ENCODE measurements around the gene ZNF536. TPM values are rescaled to one million over a fixed set of nuclear protein-coding genes. Genes with fewer than 3 reads are reported as not detected.

ZNF536 gene
- total and polyA plus RNA-seq, 9 of the 15 experiments (the other 6 are each of a cell fraction or from before 2014, with no cell fraction given): not detected

DNA sequence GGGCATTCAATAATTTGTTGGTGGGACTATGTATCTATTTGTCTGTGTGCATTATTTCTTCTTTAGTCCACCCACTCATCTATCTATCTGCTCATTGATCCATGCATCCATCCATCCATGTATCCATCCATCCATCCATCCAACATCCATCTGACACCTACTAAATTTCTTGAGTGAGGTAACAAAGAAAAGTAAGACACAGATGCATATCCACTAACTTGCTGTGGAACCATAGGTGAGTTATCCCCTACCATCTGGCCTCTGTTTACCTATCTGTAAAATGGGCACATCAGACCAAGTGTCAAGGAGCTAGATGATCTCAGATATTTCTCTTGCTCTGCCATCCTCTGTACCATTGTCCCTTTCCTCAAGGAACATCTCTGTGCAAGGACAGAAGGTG lies 54.7 kb downstream of the ZNF536 start:
- Histone ChIP-seq H3K9ac (ENCODE audit: insufficient read depth in 1 of 2, low read depth in 2 of 2, low read length in 2 of 2) (no peak overlapping the region), H3K4me2 (ENCODE audit: insufficient read depth, low read length) (no peak overlapping the region), H4K20me1 (replicated peaks; ENCODE audit: control insufficient read depth, insufficient read depth, low read length) (no peaks in the 10 kb centered on the region), H3K27me3 (ENCODE audit: control insufficient read depth in 2 of 2, insufficient read depth in 2 of 2, low read length in 2 of 2) (no peaks in the 10 kb centered on the region), H3K79me2 (ENCODE audit: control insufficient read depth, insufficient read depth, low read length) (no peaks in the 10 kb centered on the region), H3K27ac (ENCODE audit: extremely low read depth, low read depth, low read length) (no peak overlapping the region), H3K4me3 (no peak overlapping the region), H3K9me3 (replicated peaks; ENCODE audit: control insufficient read depth, insufficient read depth, low read depth, low read length) (no peaks in the 10 kb centered on the region), H3K9me1 (ENCODE audit: control insufficient read depth, insufficient read depth, low read length) (no peaks in the 10 kb centered on the region), H3K36me3 (ENCODE audit: control insufficient read depth, insufficient read depth, low read length) (no peaks in the 10 kb centered on the region), H3K4me1 (replicated peaks in 1 of 2; ENCODE audit: control insufficient read depth in 2 of 2, insufficient read depth in 2 of 2, low read length in 2 of 2) (no peaks in the 10 kb centered on the region), H2AFZ (ENCODE audit: low read depth, low read length) (no peak overlapping the region)
- ChIA-PET POLR2A (no interaction called here), CTCF (ENCODE audit: low intra/inter-chr PET ratio) (no interaction called here)
- no TSS peak for BruUV-seq (replicated peaks)
- ATAC-seq (no peak), FAIRE-seq (no peak), DNase-seq (ENCODE audit: extremely low read depth in 1 of 4, low spot score in 3 of 4) (no peak)
- intact Hi-C loops (cut with micrococcal nuclease) (no loop called here), in situ Hi-C loops (cut with MboI) (no loop called here)
- TF ChIP-seq ZNF197 (CRISPR knock-in tag; IDR thresholded peaks at IDR 0.05; ENCODE audit: low read depth) (no peak), ZNF347 (CRISPR knock-in tag; IDR thresholded peaks at IDR 0.05; ENCODE audit: low read depth) (no peak), C11orf30 (IDR thresholded peaks at IDR 0.05; ENCODE audit: low read depth) (no peak), FOXJ2 (tag; IDR thresholded peaks at IDR 0.05) (no peak), BCOR (IDR thresholded peaks at IDR 0.05) (peak; percentile 37; the same call in 1 of the 2 replicates), POLR2H (tag; IDR thresholded peaks at IDR 0.05; ENCODE audit: low read depth) (no peak), KDM1A (IDR thresholded peaks at IDR 0.05) (0 out of 4 replicates have a peak, but pooled peaks of 1 of the 2 experiments have one; percentile 11), MIER1 (IDR thresholded peaks at IDR 0.05; ENCODE audit: low read depth) (no peak), FOXK2 (conservative IDR thresholded peaks at IDR 0.05 in 1 of 2, IDR thresholded peaks at IDR 0.05 in 1 of 2; ENCODE audit: low read depth in 2 of 2) (no peak)
- TF ChIP-seq, protein P1, sequence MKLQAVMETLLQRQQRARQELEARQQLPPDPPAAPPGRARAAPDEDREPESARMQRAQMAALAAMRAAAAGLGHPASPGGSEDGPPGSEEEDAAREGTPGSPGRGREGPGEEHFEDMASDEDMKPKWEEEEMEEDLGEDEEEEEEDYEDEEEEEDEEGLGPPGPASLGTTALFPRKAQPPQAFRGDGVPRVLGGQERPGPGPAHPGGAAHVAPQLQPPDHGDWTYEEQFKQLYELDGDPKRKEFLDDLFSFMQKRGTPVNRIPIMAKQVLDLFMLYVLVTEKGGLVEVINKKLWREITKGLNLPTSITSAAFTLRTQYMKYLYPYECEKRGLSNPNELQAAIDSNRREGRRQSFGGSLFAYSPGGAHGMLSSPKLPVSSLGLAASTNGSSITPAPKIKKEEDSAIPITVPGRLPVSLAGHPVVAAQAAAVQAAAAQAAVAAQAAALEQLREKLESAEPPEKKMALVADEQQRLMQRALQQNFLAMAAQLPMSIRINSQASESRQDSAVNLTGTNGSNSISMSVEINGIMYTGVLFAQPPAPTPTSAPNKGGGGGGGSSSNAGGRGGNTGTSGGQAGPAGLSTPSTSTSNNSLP (IDR thresholded peaks at IDR 0.05; ENCODE audit: borderline replicate concordance, low read depth, low read length): no peak
- TF ChIP-seq, protein P2, sequence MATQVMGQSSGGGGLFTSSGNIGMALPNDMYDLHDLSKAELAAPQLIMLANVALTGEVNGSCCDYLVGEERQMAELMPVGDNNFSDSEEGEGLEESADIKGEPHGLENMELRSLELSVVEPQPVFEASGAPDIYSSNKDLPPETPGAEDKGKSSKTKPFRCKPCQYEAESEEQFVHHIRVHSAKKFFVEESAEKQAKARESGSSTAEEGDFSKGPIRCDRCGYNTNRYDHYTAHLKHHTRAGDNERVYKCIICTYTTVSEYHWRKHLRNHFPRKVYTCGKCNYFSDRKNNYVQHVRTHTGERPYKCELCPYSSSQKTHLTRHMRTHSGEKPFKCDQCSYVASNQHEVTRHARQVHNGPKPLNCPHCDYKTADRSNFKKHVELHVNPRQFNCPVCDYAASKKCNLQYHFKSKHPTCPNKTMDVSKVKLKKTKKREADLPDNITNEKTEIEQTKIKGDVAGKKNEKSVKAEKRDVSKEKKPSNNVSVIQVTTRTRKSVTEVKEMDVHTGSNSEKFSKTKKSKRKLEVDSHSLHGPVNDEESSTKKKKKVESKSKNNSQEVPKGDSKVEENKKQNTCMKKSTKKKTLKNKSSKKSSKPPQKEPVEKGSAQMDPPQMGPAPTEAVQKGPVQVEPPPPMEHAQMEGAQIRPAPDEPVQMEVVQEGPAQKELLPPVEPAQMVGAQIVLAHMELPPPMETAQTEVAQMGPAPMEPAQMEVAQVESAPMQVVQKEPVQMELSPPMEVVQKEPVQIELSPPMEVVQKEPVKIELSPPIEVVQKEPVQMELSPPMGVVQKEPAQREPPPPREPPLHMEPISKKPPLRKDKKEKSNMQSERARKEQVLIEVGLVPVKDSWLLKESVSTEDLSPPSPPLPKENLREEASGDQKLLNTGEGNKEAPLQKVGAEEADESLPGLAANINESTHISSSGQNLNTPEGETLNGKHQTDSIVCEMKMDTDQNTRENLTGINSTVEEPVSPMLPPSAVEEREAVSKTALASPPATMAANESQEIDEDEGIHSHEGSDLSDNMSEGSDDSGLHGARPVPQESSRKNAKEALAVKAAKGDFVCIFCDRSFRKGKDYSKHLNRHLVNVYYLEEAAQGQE (IDR thresholded peaks at IDR 0.05; ENCODE audit: borderline replicate concordance): no peak
- TF ChIP-seq, protein P2 (CRISPR knock-in tag; IDR thresholded peaks at IDR 0.05; ENCODE audit: low read depth): no peak
- TF ChIP-seq, protein P3, sequence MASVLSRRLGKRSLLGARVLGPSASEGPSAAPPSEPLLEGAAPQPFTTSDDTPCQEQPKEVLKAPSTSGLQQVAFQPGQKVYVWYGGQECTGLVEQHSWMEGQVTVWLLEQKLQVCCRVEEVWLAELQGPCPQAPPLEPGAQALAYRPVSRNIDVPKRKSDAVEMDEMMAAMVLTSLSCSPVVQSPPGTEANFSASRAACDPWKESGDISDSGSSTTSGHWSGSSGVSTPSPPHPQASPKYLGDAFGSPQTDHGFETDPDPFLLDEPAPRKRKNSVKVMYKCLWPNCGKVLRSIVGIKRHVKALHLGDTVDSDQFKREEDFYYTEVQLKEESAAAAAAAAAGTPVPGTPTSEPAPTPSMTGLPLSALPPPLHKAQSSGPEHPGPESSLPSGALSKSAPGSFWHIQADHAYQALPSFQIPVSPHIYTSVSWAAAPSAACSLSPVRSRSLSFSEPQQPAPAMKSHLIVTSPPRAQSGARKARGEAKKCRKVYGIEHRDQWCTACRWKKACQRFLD (CRISPR knock-in tag; IDR thresholded peaks at IDR 0.05): no peak
